GM18909 (cell line): ENCODE results near the gene SLC4A8.
"Not testable (repeated sequence)": the region's sequence is repeated elsewhere in the genome, so short reads cannot be mapped to it uniquely, and the experiment has no call there.

Experiments
- ATAC-seq: cut with Tn5 transposase; IDR thresholded peaks from one replicate; pipeline ENCODE4 v1.9.1; 2021; ENCODE audit warnings: mild to moderate bottlenecking; ENCODE audit not compliant: unreplicated experiment, poor library complexity

Gene SLC4A8

GRCh38 chr12:51421266-51421884, 3.3 kb upstream of the SLC4A8 start:
- no peak for ATAC-seq

GRCh38 chr12:51424094-51424661, 453 bp upstream of the SLC4A8 start:
- no peak for ATAC-seq

- ATAC-seq, result no peak
Observed at GRCh38 chr12:51428256-51428655, 3.6 kb downstream of the SLC4A8 start.

GRCh38 chr12:51429700-51430099, 5.1 kb downstream of the SLC4A8 start:
- ATAC-seq, result no peak

GRCh38 chr12:51430196-51430895, 5.7 kb downstream of the SLC4A8 start:
- ATAC-seq, result no peak

- no peak for ATAC-seq
Observed at GRCh38 chr12:51432921-51433320, 8.3 kb downstream of the SLC4A8 start.

GRCh38 chr12:51434305-51434704, 9.7 kb downstream of the SLC4A8 start:
- no peak for ATAC-seq

GRCh38 chr12:51437431-51437830, 12.8 kb downstream of the SLC4A8 start:
- no peak for ATAC-seq

GRCh38 chr12:51439330-51439729, 14.7 kb downstream of the SLC4A8 start:
- ATAC-seq, result no peak

GRCh38 chr12:51441583-51441982, 17.0 kb downstream of the SLC4A8 start:
- no peak for ATAC-seq

- no peak for ATAC-seq
Observed at GRCh38 chr12:51442324-51442723, 17.7 kb downstream of the SLC4A8 start.

- ATAC-seq, result no peak
Observed at GRCh38 chr12:51443573-51443972, 18.9 kb downstream of the SLC4A8 start.

- ATAC-seq, result no peak
Observed at GRCh38 chr12:51448618-51449256, 24.1 kb downstream of the SLC4A8 start.

GRCh38 chr12:51449580-51450246, 25.1 kb downstream of the SLC4A8 start:
- no peak for ATAC-seq

GRCh38 chr12:51450333-51450732, 25.7 kb downstream of the SLC4A8 start:
- ATAC-seq, result no peak

GRCh38 chr12:51450806-51451205, 26.2 kb downstream of the SLC4A8 start:
- no peak for ATAC-seq

GRCh38 chr12:51454016-51454415, 29.4 kb downstream of the SLC4A8 start:
- not testable (repeated sequence) for ATAC-seq

GRCh38 chr12:51455050-51455449, 30.4 kb downstream of the SLC4A8 start:
- not testable (repeated sequence) for ATAC-seq

GRCh38 chr12:51458635-51459034, 34.0 kb downstream of the SLC4A8 start:
- no peak for ATAC-seq

- no peak for ATAC-seq
Observed at GRCh38 chr12:51460519-51460918, 35.9 kb downstream of the SLC4A8 start.

GRCh38 chr12:51465491-51465890, 40.9 kb downstream of the SLC4A8 start:
- no peak for ATAC-seq
